PC-9 (cell line): ENCODE data around the gene WNT7A. TPM values are rescaled to one million over a fixed set of nuclear protein-coding genes. Genes with fewer than 3 reads are reported as not detected.

Source experiments
- BruUV-seq: library from RNA; stranded (reverse); fragments of 400-500 nt; replicated peaks from 2 replicates; lab custom pipeline; 2021; lab: Mats Ljungman, UMichigan
- CTCF ChIA-PET: fragments of 300-600 bp; sonication (Branson Sonifier 250); formaldehyde crosslinking; loops from one replicate; lab custom pipeline; 2022; ENCODE audit warnings: antibody characterized with exemption; lab: Charles Lee
- POLR2A ChIA-PET: fragments of 300-600 bp; sonication (Branson Sonifier 250); formaldehyde crosslinking; loops from one replicate; lab custom pipeline; 2022; ENCODE audit warnings: antibody characterized with exemption; ENCODE audit not compliant: unreplicated experiment; lab: Charles Lee
- DNase-seq, 2 experiments: peaks; one replicate each; pipeline versions ENCODE4 v3.0.0 to v3.0.0-alpha.2; 2015 to 2022; ENCODE audit warnings: mixed read lengths in 1 of 2
- H2AFZ ChIP-seq: fragments of 200-600 bp; sonication (generic); 2 replicates; pipeline ENCODE4 v1.8.1; 2017; ENCODE audit warnings: antibody characterized with exemption
- H3F3A ChIP-seq: fragments of 200-600 bp; sonication (generic); 2 replicates; pipeline ENCODE4 v1.8.1; 2017; ENCODE audit warnings: antibody characterized with exemption, mild to moderate bottlenecking, low read depth; ENCODE audit not compliant: insufficient read depth
- H3K27ac ChIP-seq: fragments of 200-600 bp; sonication (generic); 2 replicates; pipeline ENCODE4 v1.6.1; 2016; ENCODE audit warnings: mixed run types
- H3K27me3 ChIP-seq: fragments of 200-600 bp; sonication (generic); 2 replicates; pipeline ENCODE4 v1.6.1; 2016; ENCODE audit warnings: low read depth, mixed run types; ENCODE audit not compliant: insufficient read depth
- H3K36me3 ChIP-seq: fragments of 200-600 bp; sonication (generic); 2 replicates; pipeline ENCODE4 v1.6.1; 2016; ENCODE audit warnings: low read depth, mixed run types
- H3K4me1 ChIP-seq: fragments of 200-600 bp; sonication (generic); replicated peaks from 2 replicates; pipeline ENCODE4 v1.6.1; 2016; ENCODE audit warnings: mixed run types; ENCODE audit not compliant: insufficient read depth
- H3K4me2 ChIP-seq: fragments of 200-600 bp; sonication (generic); 2 replicates; pipeline ENCODE4 v1.6.1; 2017; ENCODE audit warnings: mixed run types
- H3K4me3 ChIP-seq: fragments of 200-600 bp; sonication (generic); 2 replicates; pipeline ENCODE4 v1.6.1; 2016; ENCODE audit warnings: mixed run types
- H3K79me2 ChIP-seq: fragments of 200-600 bp; sonication (generic); 2 replicates; pipeline ENCODE4 v1.6.1; 2017; ENCODE audit warnings: low read depth, mixed run types
- H3K9me2 ChIP-seq: fragments of 200-600 bp; sonication (generic); 2 replicates; pipeline ENCODE4 v1.8.1; 2017; ENCODE audit warnings: mild to moderate bottlenecking; ENCODE audit not compliant: insufficient read depth
- H3K9me3 ChIP-seq: fragments of 200-600 bp; sonication (generic); 2 replicates; pipeline ENCODE4 v1.8.1; 2016; ENCODE audit warnings: low read depth; ENCODE audit not compliant: insufficient read depth
- H4K20me1 ChIP-seq: fragments of 200-600 bp; sonication (generic); 2 replicates; pipeline ENCODE4 v1.8.1; 2017; ENCODE audit not compliant: insufficient read depth
- CTCF ChIP-seq: fragments of 200-600 bp; sonication (generic); conservative IDR thresholded peaks from 2 replicates; pipeline ENCODE4 v1.6.1; 2017; ENCODE audit warnings: mixed run types, antibody characterized with exemption, mild to moderate bottlenecking, moderate library complexity
- EZH2 ChIP-seq: fragments of 200-600 bp; sonication (generic); IDR thresholded peaks from 2 replicates; pipeline ENCODE4 v1.8.0; 2017; ENCODE audit warnings: antibody characterized with exemption, low read depth
- intact Hi-C: fragments of 100-400 bp; cut with micrococcal nuclease; formaldehyde crosslinking; loops from one replicate; pipeline ENCODE4 v1.10.0; 2022; ENCODE audit not compliant: unreplicated experiment
- total RNA-seq: library from RNA; stranded (reverse); gene quantifications from 2 replicates; pipeline ENCODE4 v1.2.3, GENCODE V29; 2021

WNT7A gene
- total RNA-seq, 1 experiment from 2014 or later = 6.3 TPM

GRCh38 chr3:13844911-13845310, 35.0 kb downstream of the WNT7A start:
- peaks cover 4% of the 10 kb centered on the region; the same call in 1 of the 2 replicates for H3K36me3 ChIP-seq

GRCh38 chr3:13844286-13844685, 35.6 kb downstream of the WNT7A start:
- BruUV-seq = no TSS peak
- no peak for TF ChIP-seq CTCF
- TF ChIP-seq EZH2 = no peak
- intact Hi-C loops = no loop called here
- H3K79me2 ChIP-seq = peaks cover 88% of the 10 kb centered on the region
- ChIA-PET POLR2A (no interaction called here), CTCF (no interaction called here)
- peaks cover 49% of the 10 kb centered on the region for H3K4me1 ChIP-seq
- H4K20me1 ChIP-seq = no peaks in the 10 kb centered on the region
- no peak overlapping the region for H3K4me3 ChIP-seq
- no peak overlapping the region for H2AFZ ChIP-seq
- H3K9me3 ChIP-seq = no peaks in the 10 kb centered on the region
- peaks cover 2% of the 10 kb centered on the region; the same call in 1 of the 2 replicates for H3K36me3 ChIP-seq
- H3F3A ChIP-seq = peaks cover 37% of the 10 kb centered on the region
- H3K27ac ChIP-seq = no peak overlapping the region
- no peak overlapping the region for H3K4me2 ChIP-seq
- DNase-seq = no peak
- no peaks in the 10 kb centered on the region for H3K27me3 ChIP-seq
- no peaks in the 10 kb centered on the region for H3K9me2 ChIP-seq

More at GRCh38 chr3:13844911-13845310, 35.0 kb downstream of the WNT7A start:
- peaks cover 88% of the 10 kb centered on the region for H3K79me2 ChIP-seq
- intact Hi-C loops = no loop called here
- no peak overlapping the region for H3K4me3 ChIP-seq
- no peak for DNase-seq
- H3K27me3 ChIP-seq = no peaks in the 10 kb centered on the region
- H3K9me2 ChIP-seq = no peaks in the 10 kb centered on the region
- peaks cover 49% of the 10 kb centered on the region for H3K4me1 ChIP-seq
- H3K9me3 ChIP-seq = no peaks in the 10 kb centered on the region
- CTCF ChIA-PET = no interaction called here
- H3K4me2 ChIP-seq = no peak overlapping the region
- H3F3A ChIP-seq = peaks cover 37% of the 10 kb centered on the region
- no TSS peak for BruUV-seq
- TF ChIP-seq EZH2 (no peak), CTCF (no peak)
- H4K20me1 ChIP-seq = no peaks in the 10 kb centered on the region
- POLR2A ChIA-PET = no interaction called here
- no peak overlapping the region for H3K27ac ChIP-seq
- H2AFZ ChIP-seq = no peak overlapping the region

- no peak for DNase-seq
- Histone ChIP-seq H3K36me3 (no peaks in the 10 kb centered on the region; the same call in 1 of the 2 replicates), H4K20me1 (no peaks in the 10 kb centered on the region), H3K4me3 (no peak overlapping the region), H3K9me3 (no peaks in the 10 kb centered on the region), H3K9me2 (no peaks in the 10 kb centered on the region), H3K4me2 (no peak overlapping the region), H2AFZ (no peak overlapping the region), H3K4me1 (peaks cover 49% of the 10 kb centered on the region), H3F3A (peaks cover 30% of the 10 kb centered on the region), H3K79me2 (peaks cover 88% of the 10 kb centered on the region), H3K27me3 (no peaks in the 10 kb centered on the region), H3K27ac (no peak overlapping the region; the same call in 1 of the 2 replicates)
- ChIA-PET CTCF (no interaction called here), POLR2A (no interaction called here)
- BruUV-seq = no TSS peak
- intact Hi-C loops = no loop called here
- TF ChIP-seq CTCF (no peak), EZH2 (no peak)
These were observed 36.5 kb downstream of the WNT7A start for GRCh38 chr3:13843351-13843750.
